Adrenal gland (tissue), 12 donors: ENCODE measurements around the gene TMEM51. TPM values are rescaled to one million over a fixed set of nuclear protein-coding genes. Genes with fewer than 3 reads are reported as not detected.

Experiments
- DNase-seq, 7 donors: peaks; one replicate each; pipeline ENCODE4 v3.0.0-alpha.2; 2019 to 2020
- H3K27ac ChIP-seq, 5 donors: fragments of 200-600 bp; sonication (generic) in 4 of 5; 1 replicate in 3 of 5; 2 replicates in 2 of 5; pipeline versions ENCODE4 v1.5.1 to v1.8.0; 2016 to 2020; ENCODE audit warnings: mild to moderate bottlenecking in 1 of 5
- H3K27me3 ChIP-seq: fragments of 200-600 bp; 2 replicates; pipeline ENCODE4 v1.8.0; 2021
- H3K36me3 ChIP-seq, 2 donors: fragments of 200-600 bp; replicated peaks in 1 of 2; 1 replicate in 1 of 2; 2 replicates in 1 of 2; pipeline versions ENCODE4 v1.5.1 to v1.8.0; 2018 to 2022
- H3K4me1 ChIP-seq, 2 donors: fragments of 200-600 bp; replicated peaks in 1 of 2; 1 replicate in 1 of 2; 2 replicates in 1 of 2; pipeline versions ENCODE4 v1.5.1 to v1.8.0; 2018 to 2021
- H3K4me3 ChIP-seq, 4 donors: fragments of 200-600 bp; sonication (generic) in 3 of 4; one replicate each; pipeline ENCODE4 v1.5.1; 2016 to 2018
- H3K9me3 ChIP-seq, 3 donors: fragments of 200-600 bp; sonication (generic) in 1 of 3; replicated peaks in 1 of 3; 1 replicate in 2 of 3; 2 replicates in 1 of 3; pipeline versions ENCODE4 v1.5.1 to v1.8.0; 2016 to 2021
- POLR2A ChIP-seq, 2 donors: fragments of 450-650 bp; IDR thresholded peaks; one replicate each; pipeline ENCODE4 v1.6.1; 2017; ENCODE audit warnings: antibody characterized with exemption in 2 of 2, mild to moderate bottlenecking in 2 of 2, moderate library complexity in 1 of 2
- WGBS, 4 donors: extraction: QIAGEN DNeasy Blood & Tissue Kit in 2 of 4; methylation state at CpG; one replicate each; pipeline versions ENCODE4 v1.1.5 to v1.1.7; 2013 to 2017; 5-methylcytosine and 5-hydroxymethylcytosine counted together
- intact Hi-C, 2 donors: fragments of 100-400 bp; cut with DNase I; formaldehyde crosslinking; loops; one replicate each; pipeline versions ENCODE4 v1.14.1 to v1.15.0; 2022 to 2023
- polyA plus RNA-seq, 3 donors: library from polyadenylated mRNA; stranded (reverse); fragments of 200-250 nt in 2 of 3; fragments of 350-450 nt in 1 of 3; fragmentation: Illumina TruSeq in 1 of 3; extraction: RNeasy Lipid Tissue Mini Kit (QIAGEN cat#74804) in 1 of 3; gene quantifications; one replicate each; pipeline ENCODE4 v1.2.3, GENCODE V29; 2013 to 2014
- total RNA-seq, 9 donors: library from RNA; depleted of rRNA in 4 of 9; stranded (reverse); fragments of >200 nt in 4 of 9; fragments of 120-200 nt in 1 of 9; fragmentation: NEBNext Ultra II Directional in 1 of 9; extraction: Animal tissue kit (Norgen Biotek cat#: 25700) in 1 of 9; gene quantifications; one replicate each; pipeline versions ENCODE4 v1.1.0 to v1.2.4, GENCODE V29; 2013 to 2023
- TF ChIP-seq, protein P1 (sequence below), 6 experiments: fragments of 450-650 bp in 4 of 6; fragments of 200-600 bp in 2 of 6; sonication (generic) in 1 of 6; IDR thresholded peaks; 1 replicate in 5 of 6; 2 replicates in 1 of 6; pipeline versions ENCODE4 v1.5.1 to v1.8.0; 2016 to 2021; ENCODE audit warnings: antibody characterized with exemption in 6 of 6, mild to moderate bottlenecking in 2 of 6, moderate library complexity in 1 of 6
- donor health status: healthy with polysubstance abuse.
- donor health status: Bipolar disorder and iron deficiency.
- donor health status: DM: yes; HTN: yes; CAD: no.
- donor health status: DM: no; HTN: no; CAD: no.
- donor health status: DM: no; HTN: no; CAD: no.
- donor health status: DM: yes; HTN: yes; CAD: no.

Gene TMEM51
- total and polyA plus RNA-seq, 12 donors: 4.0 to 46.5 (median 31.0) TPM

DNA sequence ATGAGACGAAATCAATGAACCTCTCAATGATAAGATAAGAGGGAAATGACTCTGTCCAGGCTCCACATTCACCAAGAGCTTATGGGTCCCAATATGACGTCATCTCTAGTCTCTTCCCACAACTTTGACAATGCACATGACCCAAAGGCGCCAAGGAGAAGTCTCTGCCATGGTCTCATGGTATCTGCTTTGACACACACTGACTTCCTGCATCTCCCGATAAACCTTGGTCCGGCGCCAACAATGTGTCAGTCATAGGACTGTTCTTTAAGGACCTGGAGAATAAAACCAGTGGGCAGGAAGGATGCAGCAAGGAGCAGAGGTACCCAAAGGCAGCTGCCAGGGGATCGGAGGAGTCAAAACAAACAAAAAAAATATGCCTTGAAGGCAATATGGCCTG lies 46.9 kb upstream of the TMEM51 start:
- no peaks in the 10 kb centered on the region for H3K36me3 ChIP-seq
- peak in 4 of 7 donors; percentile 44 to 74 (median 68) for DNase-seq
- no peaks in the 10 kb centered on the region for H3K27me3 ChIP-seq
- 32 to 41% (median 36%) methylated on average over 7 of the region's 7 CpGs for WGBS, 4 donors
- intact Hi-C loops: loop anchor here in 1 of 2 donors (10.0 kb wide), 1 partner anchor 332 kb away; no protein-coding TSS in a partner anchor
- H3K27ac ChIP-seq: no peak overlapping the region
- TF ChIP-seq POLR2A (IDR thresholded peaks at IDR 0.05): no peak
- TF ChIP-seq, protein P1, sequence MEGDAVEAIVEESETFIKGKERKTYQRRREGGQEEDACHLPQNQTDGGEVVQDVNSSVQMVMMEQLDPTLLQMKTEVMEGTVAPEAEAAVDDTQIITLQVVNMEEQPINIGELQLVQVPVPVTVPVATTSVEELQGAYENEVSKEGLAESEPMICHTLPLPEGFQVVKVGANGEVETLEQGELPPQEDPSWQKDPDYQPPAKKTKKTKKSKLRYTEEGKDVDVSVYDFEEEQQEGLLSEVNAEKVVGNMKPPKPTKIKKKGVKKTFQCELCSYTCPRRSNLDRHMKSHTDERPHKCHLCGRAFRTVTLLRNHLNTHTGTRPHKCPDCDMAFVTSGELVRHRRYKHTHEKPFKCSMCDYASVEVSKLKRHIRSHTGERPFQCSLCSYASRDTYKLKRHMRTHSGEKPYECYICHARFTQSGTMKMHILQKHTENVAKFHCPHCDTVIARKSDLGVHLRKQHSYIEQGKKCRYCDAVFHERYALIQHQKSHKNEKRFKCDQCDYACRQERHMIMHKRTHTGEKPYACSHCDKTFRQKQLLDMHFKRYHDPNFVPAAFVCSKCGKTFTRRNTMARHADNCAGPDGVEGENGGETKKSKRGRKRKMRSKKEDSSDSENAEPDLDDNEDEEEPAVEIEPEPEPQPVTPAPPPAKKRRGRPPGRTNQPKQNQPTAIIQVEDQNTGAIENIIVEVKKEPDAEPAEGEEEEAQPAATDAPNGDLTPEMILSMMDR (IDR thresholded peaks at IDR 0.05): no peak
- H3K9me3 ChIP-seq: no peaks in the 10 kb centered on the region
- no peaks in the 10 kb centered on the region for H3K4me1 ChIP-seq
- no peak overlapping the region for H3K4me3 ChIP-seq

DNA sequence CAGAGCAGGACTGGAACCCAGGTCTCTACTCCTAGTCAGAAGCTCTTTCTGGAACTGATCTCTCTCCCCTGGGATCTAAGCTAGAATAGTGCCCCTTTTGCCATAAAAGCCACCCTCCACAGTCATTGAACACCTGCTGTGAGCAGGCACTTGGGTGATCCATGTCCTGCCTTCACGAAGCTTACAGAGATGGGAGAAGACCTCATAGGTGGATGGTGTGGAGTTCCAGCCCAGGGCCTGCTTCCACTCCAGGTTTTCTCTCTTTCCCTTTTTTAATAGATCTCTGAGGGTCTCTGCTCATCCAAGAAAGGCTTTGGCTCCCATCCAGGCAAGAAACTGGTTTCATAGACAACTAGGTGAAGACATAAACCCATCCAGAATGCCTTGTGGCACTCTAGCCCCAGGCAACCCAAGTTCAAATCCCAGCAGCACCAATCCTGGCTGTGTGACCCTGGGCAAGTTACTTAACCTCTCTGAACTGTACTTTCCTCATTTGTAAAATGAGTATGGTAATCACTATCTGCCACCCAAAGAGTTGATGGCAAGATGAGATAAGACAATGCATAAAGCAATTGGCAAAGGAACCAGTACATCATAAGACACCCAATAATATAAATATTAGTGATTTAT lies 46.4 kb upstream of the TMEM51 start:
- Histone ChIP-seq H3K27me3 (no peaks in the 10 kb centered on the region), H3K36me3 (no peaks in the 10 kb centered on the region), H3K4me1 (no peaks in the 10 kb centered on the region), H3K27ac (no peak overlapping the region), H3K9me3 (no peaks in the 10 kb centered on the region), H3K4me3 (no peak overlapping the region)
- TF ChIP-seq POLR2A (IDR thresholded peaks at IDR 0.05): no peak
- TF ChIP-seq, protein P1 (IDR thresholded peaks at IDR 0.05): no peak
- WGBS, 4 donors: 80 to 100% (median 95%) methylated on average over 1 of the region's 1 CpG
- DNase-seq: no peak
- intact Hi-C loops: loop anchor here in 1 of 2 donors (10.0 kb wide), 1 partner anchor 332 kb away; no protein-coding TSS in a partner anchor

GRCh38 chr1:15107911-15108310 lies 45.6 kb upstream of the TMEM51 start:
- Histone ChIP-seq H3K27me3 (no peaks in the 10 kb centered on the region), H3K27ac (no peak overlapping the region), H3K4me3 (no peak overlapping the region), H3K9me3 (no peaks in the 10 kb centered on the region), H3K4me1 (no peaks in the 10 kb centered on the region), H3K36me3 (no peaks in the 10 kb centered on the region)
- 53 to 88% (median 62%) methylated on average over 3 to 4 of the region's 4 CpGs for WGBS, 4 donors
- no peak for TF ChIP-seq POLR2A (IDR thresholded peaks at IDR 0.05)
- TF ChIP-seq, protein P1 (IDR thresholded peaks at IDR 0.05): no peak
- intact Hi-C loops: loop anchor here in 1 of 2 donors (10.0 kb wide), 1 partner anchor 333 kb away; no protein-coding TSS in a partner anchor
- no peak for DNase-seq

DNA sequence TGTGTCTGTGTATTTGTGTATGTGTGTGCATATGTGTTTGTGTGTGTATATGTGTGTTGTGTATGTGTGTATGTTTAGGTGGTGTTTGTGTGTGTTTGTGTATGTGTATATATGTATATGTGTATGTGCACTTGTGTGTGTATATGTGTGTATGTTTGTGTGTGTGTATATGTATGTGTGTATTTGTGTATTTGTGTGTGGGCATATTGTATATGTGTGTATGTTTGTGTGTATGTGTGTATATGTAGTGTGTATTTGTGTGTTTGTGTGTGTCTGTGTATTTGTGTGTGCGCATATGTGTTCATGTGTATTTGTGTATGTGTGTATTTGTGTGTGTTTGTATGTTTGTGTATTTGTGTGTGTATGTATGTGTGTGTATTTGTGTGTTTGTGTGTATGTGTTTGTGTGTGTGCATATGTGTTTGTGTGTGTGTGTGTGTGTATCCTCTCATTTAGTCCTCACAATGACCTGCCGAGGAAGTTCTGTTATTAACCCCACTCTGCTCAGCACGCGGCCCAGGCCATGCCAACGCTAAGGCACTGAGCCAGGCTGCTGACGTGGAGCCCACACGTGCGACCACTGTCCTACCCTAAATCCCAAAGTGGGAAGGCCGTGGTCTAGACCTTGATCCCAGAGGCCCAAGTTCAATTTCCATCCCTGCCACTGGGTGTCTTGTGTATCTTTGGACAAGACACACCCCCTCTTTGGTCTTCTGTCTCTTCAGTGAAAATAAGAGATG lies 43.2 kb upstream of the TMEM51 start:
- H3K9me3 ChIP-seq: no peaks in the 10 kb centered on the region
- no peak for DNase-seq
- TF ChIP-seq, protein P1 (IDR thresholded peaks at IDR 0.05): no peak
- TF ChIP-seq POLR2A (IDR thresholded peaks at IDR 0.05): no peak
- H3K4me1 ChIP-seq: no peaks in the 10 kb centered on the region
- H3K27me3 ChIP-seq: no peaks in the 10 kb centered on the region
- H3K4me3 ChIP-seq: no peak overlapping the region
- no peaks in the 10 kb centered on the region for H3K36me3 ChIP-seq
- WGBS, 4 donors: 80 to 87% (median 82%) methylated on average over 5 to 9 of the region's 9 CpGs
- H3K27ac ChIP-seq: no peak overlapping the region
- intact Hi-C loops: no loop called here
